HG03039 (cell line): ENCODE data around the gene SLC12A5.

Experiments
- ATAC-seq: cut with Tn5 transposase; IDR thresholded peaks from one replicate; pipeline ENCODE4 v1.9.1; 2021; ENCODE audit warnings: mild to moderate bottlenecking, moderate library complexity; ENCODE audit not compliant: unreplicated experiment

SLC12A5 gene

DNA sequence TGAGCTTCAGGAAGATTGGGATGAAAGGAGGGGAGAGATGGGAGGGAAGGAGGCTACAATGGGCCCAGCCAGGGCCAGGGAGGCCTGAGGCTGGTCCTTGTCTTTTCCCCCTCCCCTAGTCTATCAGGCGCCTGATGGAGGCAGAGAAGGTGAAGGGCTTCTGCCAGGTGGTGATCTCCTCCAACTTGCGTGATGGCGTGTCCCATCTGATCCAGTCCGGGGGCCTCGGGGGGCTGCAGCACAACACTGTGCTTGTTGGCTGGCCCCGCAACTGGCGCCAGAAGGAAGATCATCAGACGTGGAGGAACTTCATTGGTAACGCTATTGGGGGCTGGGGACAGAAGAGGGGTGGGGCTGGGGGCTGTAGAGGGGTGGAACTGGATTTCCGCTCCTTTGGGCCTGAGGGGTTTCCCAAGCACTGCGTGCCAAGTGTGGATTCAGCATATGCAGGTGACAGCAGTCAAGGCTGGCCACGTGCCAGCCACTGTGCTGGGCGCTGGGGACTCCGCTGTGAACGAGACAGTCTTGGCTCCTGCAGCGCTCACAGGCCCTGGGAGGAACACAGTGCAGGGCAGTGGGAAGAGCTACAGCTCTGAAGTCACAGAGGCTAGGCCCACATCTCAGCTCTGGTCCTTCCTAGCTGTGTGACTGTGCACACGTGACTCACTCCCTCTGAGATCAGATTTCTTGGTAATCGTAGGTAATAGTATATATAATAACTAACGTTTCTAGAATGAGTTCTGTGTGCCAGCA lies 22.7 kb downstream of the SLC12A5 start:
- ATAC-seq: no peak

DNA sequence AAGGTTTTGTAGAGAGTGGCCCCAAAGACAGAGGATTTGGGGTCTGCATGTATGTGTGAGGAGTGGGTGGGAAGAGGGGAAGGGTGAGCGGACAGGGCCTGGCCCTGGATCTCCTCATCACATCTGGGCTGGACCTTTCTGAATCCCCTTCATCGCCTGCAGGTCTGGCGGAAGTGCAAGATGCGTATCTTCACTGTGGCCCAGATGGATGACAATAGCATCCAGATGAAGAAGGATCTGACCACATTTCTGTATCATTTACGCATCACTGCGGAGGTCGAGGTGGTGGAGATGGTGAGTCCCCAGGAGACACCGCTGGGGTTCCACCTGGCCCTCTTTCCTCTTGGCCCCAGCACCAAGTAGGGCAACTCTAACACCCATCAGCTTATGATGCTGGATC lies 24.4 kb downstream of the SLC12A5 start:
- no peak for ATAC-seq

DNA sequence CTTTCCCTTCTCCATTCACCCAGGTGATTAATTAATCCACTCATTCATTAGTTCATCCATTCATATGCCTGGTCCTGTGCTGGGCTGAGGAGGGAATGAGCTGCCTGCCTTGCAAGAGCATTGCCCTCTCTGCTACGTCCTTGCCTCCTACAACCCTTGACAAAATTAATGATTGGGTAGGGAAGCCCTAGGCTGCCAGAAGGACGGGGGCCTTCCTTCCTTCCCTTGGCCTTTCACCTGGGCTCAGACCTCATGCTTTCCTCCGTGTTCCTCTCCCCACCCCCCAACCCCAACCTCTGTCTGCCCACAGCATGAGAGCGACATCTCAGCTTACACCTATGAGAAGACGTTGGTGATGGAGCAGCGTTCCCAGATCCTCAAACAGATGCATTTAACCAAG lies 25.6 kb downstream of the SLC12A5 start:
- ATAC-seq: no peak

DNA sequence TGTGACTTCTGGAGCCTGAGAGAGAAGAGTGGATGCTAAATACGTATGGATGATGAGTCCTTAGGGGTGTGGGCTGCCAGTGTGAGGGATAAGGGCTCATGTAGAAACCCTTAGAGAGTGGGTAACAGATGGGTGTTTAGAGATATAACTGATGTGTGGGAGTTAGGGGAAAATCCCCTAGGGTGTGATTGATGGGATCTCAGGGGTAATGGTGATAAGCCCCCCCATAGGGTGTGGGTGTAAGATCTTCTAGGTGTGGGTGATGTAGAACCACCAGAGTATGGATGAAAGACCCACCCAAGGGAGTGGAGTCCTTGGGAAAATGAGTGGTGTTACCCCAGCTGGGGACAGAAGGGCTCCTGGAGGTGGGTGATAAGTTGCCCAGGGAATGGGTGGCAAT lies 26.3 kb downstream of the SLC12A5 start:
- ATAC-seq: no peak

DNA sequence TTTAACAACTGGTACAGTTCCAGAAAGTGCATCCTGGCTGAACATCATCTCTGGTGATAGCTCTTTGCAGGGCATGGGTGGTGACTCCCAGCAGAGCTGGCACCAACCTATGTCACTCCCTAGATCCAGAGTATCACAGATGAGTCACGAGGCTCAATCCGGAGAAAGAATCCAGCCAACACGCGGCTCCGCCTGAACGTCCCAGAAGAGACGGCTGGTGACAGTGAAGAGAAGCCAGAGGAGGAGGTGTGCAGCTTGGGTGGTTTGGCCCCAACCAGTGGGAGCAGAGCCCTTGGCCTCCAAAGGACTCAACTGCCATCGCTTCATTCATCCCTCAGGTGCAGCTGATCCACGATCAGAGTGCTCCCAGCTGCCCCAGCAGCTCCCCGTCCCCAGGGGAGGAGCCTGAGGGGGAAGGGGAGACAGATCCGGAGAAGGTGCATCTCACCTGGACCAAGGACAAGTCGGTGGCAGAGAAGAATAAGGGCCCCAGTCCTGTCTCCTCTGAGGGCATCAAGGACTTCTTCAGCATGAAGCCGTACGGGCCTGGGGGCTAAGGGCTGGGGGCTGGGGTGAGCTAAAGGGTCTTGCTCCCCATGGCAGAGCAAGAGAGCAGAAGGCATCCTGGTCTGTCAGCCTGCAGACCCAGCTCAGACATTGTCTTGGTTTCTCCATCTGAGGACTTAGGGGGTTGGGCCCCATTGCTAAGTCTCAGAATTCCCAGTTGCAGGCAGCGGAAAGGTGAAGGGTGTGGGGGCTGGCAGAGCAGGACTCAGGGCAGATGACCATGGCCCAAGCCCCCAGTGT lies 27.2 kb downstream of the SLC12A5 start:
- ATAC-seq: no peak

DNA sequence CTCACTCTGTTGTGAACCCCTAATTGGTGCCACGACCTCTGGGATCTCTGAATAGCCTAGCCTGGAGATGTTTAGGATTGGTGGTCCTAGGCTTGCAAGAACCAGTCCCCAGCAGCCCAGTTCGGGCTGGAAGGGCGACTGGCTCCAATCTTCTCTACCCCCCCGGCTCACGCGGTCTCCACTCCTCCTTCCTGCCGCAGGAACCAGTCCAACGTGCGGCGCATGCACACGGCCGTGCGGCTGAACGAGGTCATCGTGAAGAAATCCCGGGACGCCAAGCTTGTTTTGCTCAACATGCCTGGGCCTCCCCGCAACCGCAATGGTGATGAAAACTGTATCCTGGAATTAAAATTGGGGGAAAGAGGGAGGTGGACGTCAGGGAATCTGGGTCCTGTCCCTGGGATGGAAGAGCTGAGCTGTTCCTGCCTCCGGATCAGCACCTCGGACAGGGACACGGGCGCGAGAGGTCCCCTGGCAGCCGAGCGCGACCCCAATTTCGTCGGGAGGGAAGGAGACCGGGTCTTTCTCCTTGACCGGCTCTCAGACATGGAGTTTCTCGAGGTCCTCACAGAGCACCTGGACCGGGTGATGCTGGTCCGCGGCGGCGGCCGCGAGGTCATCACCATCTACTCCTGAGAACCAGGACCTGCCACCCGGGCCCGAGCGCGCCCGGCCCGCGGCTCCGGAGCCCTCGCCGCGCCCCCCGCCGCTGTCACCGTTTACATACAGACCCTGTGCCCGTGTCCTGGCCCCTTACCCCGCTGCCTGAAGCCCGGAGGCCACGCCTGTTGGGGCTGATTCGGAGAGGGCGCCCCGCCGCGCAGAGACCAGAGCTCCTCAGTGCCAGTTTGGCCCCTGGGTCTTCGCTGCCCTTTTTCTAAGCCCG lies 28.2 kb downstream of the SLC12A5 start:
- no peak for ATAC-seq

DNA sequence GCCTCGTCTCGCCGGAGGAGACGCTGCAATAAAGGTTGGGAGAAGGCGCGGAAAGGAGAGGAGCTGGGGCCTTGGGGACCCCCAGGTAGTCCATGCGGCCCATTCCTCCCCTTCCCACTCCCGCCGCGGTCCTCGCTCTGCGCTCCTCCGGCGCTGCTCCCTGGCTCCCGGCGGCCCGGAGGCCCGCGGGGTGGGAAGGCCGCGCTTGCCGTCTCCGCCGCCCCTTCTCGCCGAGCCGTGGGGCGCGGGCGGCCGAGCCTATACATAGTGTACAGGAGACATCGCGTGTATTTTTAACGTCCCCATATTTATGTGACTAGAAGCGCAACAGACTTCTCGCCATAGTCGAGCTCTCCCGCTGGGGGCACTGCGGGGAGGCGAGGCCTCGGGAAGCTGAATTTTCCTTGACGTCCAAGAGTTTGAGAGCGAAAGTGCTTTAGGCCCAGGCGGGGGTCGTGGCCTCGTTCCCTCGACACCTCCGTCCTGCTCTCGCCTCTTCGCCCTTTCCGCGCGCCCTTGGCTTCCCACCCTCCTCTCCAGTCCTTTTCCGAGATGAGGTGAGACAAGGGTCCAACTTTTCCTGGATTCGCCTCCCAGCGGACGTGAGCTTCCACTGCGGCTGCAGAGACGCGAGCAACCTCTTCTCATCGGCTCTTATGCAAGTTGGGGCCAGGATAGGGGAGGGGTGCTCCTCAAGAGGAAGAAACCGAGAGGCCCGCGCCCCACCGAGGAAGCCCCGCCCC lies 29.0 kb downstream of the SLC12A5 start:
- no peak for ATAC-seq

DNA sequence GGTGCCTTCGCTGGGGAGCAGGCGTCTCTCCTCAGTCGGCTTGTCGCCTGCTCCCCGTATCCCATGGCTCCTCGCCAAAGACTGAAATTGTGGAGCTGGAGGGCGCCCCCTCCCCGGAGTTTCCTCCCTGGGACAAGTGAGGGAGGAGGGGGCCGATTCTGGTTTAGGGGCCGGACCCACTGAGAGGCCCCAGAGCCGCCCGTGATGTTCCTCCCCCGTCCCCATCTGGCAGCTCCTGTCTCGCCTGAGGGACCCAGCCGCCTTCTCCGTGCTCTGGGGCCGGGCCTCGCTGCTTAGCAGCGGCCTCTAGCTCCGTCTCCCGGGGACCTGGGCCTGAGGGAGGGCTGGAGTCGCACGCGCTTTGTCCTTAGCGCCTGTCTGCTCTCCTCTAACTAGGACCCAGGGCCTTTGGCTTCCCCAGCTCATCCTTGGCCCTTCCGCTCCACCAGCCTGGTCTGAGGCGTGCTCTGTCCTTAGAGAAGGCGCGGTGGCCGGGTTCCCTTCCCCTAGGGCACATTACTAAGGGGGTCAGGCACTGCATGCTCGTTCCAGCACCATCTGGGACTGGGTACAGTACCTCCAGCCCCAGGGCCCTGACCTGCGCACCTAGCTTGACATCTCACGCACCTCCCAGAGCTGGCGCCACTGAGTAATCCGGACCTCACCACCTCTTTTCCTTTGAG lies 29.7 kb downstream of the SLC12A5 start:
- no peak for ATAC-seq

DNA sequence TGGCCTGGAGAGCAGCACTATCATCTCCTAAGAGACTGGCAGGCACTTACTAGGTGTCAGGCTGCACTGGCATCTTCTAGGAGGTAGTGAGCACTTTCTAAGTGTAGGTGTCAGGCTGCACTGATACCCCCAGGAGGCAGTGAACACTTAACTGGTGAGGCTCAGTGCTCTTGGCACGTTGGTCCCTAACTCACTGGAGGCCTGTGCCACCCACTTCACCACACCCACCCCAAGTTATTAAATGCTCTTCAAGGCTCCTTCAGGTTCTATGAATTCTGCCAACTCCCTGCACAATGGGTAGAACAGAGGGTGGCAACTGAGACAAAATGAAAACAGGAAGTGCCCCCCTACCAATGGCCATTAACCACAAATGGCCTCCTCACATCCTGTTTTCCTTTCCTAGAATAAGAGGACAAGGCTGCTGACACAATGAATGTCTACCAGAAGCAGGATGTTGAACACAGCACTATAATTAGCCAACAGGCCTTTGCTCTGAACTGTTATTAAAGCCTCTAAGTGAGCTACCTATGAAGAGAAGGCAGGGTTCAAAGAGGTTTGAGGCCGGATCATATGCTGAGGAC lies 31.4 kb downstream of the SLC12A5 start:
- ATAC-seq: no peak

DNA sequence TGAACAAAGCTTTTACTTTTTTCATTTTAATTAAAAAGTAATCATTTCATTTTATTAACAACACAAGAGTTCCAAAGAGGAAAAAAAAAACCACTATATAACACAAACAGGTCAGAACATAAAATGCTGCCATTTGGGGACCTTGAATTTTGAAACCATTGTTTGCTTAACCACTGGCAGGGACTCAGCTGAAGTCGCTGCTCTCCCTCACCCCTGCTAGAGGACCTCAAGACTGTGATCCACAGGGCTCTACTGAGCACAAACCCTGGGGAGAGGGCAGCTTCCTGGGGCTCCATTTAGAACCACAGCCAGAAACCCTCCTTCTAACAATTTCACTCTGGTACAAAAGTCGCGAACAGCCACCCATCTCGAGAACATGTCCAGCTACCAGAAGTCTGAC lies 32.0 kb downstream of the SLC12A5 start:
- ATAC-seq: no peak

DNA sequence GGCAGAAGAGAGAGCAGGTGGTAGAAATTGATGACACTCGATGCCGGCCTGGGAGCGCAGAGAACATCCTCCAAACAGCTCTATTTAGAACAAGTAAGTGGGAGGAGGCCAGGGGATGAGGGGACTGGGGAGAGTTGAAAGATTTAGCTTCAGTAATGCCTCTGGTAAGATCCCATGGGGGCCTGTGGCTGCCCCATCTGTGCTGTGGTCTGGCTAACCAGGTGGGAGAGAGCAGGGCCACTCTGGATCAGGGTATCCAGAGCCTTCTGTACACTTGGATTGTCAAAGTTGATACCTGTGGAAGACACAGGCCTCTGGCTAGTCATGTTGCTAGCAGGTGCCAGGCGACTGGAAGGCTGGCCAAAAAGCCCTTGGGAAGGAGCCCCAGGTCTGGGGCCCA lies 33.1 kb downstream of the SLC12A5 start:
- no peak for ATAC-seq

DNA sequence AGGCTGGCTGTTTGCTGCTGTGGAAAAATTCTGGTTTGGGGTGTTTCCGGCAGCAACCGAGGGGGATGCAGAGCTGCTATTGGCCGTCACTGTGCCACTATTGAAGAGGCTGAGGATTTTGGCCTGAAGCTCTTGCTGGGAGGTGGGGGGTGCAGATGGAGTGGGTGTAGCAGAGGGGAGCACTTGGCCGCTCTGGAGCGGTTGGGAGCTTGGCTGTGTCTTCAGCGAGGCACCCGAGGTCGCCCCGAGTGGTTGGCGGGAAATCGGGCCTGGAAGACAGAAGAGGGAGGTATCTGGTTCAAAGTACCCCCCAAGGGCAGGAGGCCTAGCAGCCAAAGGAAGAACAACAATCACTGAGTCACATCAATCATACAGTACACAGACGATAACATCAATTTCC lies 33.6 kb downstream of the SLC12A5 start:
- no peak for ATAC-seq

DNA sequence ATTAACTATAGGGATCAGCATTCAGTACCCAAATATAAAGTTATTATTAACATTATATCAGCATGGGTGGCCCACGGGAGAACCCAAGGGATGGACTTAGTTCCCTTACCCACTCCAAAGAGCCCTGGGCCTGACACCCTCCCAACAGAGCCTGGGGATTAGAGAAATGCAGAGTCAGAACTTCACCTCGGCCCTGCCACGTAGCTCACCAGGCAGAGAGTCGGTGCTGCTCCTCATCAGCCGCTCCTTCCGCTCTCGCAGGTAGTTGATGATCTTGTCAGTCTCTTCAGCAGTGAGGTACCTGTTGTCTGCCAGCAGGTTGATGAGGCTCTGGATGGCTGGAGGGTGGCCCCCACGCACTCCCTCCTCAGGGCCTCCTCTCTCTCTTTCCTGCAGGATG lies 34.1 kb downstream of the SLC12A5 start:
- no peak for ATAC-seq

DNA sequence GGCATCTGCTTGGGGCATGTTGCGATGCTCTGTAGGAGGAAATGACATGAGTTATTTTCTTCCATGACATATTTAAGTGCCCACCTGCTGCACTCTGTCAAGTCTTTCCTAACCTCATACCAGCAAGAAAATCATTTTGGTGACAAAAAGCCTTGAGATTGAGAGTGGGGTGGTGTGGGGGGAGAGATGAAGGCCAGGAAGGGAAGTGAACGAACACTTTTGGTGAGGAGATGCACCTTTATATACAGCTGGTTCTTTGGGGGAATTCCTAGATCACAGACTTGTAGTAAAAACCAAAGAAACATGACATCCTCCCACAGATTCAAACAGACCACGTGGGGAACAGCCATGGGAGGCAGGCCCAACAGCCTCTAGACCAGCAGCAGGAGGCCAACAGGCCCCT lies 34.6 kb downstream of the SLC12A5 start:
- ATAC-seq: no peak

DNA sequence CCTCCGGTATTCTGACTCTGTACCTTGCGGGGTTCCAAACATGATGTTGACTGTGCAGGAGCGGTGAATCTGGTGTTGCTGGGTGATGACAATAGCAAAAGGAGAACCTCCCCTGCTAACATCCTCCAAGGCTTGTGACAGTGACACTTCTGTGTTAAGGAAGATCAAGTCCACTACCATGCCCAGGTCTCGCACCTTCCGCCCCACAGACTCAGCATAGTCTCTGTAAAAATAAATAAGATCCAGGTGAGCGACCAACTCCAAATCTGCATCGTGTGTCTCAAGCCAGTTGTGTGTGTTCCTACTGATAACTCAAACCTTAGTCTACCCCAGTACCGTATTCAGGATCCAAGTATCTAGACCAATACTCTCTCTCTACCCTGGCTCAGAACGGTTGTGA lies 36.0 kb downstream of the SLC12A5 start:
- no peak for ATAC-seq

DNA sequence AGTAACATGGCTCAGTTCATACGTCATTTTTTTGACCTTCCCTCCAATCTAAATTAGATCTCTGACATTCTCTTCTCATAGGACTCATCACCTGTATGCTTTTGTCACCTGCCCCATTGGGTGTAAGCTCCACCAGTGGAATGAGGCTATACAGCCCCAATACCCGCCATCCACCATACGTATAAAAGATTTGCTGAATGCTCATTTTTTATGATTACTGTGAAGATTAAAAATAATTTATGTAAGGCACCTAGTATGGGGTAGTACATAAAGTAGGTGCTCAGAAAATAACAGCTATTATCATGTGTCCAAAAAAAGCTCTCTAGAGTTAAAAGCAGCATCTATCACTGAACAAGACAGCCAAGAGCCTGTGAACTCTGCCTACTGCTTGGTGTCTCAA lies 36.7 kb downstream of the SLC12A5 start:
- no peak for ATAC-seq

DNA sequence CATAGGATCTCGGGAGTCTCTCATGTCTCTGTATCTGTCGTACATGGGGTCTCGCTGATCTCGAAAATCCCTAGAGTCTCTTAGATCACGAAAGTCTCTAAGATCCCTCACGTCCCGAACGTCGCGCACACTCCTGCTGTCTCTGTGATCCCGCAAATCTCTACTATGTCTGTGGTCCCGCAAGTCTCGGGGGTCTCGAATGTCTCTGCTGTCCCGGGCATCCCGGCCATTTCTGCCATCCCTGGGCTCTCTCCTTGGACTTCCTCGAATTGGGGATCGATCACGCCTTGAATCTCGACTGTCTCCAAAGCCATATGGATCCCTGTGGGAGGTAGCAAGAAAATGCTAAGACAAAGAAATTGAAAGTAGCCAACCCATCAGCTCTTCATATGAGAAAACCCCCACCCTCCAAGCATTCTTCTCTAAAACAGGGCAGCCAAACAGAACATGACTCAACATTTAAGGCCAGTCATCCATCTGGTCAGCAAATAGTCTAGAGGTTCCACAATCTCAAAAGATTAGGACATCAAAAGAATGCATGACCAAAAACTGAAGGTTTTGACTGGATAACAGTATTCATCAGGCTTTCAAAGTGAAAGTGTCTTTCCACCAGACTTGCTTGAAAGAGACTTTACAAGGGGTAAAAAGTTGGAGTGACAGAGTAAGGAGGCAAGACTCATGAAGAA lies 41.3 kb downstream of the SLC12A5 start:
- no peak for ATAC-seq

DNA sequence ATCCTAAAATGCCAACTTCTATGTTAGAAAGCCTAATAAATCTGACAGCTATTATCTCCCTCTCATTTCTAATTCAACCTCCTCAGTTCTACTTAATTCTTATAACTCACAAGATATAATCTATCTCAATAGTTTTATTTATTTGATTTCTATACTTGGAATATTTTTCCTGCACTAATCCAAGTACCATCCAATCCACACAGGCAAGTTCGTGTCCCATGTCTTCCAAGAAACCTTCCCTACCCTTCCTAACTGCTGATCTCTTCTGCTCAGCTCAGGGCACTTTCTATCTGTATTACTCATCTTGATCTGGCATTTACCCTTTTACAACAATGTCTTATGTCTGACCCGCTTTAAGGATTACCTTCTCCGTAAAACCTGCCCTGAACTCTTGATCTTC lies 42.6 kb downstream of the SLC12A5 start:
- ATAC-seq: no peak

DNA sequence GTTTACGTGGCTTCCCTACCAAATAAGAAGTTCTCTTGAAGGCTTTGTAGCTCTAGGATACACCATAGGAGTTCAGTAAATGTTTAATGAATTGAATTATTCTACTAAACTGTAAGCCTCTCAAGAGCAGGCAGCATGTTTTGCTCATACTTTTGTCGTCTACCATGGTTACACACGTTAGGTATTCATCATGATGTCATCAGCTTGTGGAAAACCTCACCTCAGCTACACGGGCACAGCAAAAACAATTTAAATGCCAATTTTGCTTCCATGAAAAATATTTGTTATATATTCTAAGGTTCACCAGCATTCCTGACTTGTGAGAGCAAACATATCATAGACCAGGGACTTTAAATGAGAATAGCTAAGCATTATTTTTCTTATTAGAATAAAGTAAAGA lies 44.0 kb downstream of the SLC12A5 start:
- no peak for ATAC-seq
